Measurements from ENCODE around the gene TGM5.
A peak's percentile ranks its signal among the peaks of the same experiment; 100 is the strongest.
"Not testable (repeated sequence)": the region's sequence is repeated elsewhere in the genome, so short reads cannot be mapped to it uniquely, and the experiment has no call there.

Gene TGM5

DNA sequence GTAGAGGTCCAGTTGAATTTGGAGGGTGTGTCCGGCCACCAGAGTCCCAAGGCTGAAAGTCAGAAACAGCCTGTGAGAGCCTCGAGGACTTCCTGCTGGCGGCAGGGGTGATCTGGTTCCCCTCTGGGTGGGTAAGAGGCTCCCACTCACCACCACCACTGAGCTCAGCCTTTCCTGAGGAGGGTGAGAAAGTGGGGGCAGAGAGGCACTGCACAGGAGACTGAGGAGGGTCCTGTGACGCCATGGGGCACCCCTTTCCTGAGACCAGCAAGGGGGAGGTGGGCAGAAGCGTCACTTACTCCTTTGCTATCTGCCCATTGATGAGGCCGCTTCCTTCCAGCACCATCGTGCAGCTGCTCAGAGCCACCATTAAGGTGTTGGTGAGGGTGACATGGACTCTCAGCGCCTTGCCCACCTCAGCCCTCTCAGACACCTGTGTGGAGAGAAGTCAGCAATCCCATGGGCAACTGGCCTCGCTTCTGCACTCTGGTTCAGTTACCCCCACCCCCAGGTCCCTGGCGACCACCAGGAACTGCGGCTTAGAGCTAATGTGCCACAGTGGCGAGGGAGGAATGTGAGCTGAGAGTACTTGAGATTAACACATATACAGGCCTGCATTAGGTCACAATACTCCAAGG lies 10.0 kb upstream of the TGM5 start:
- no peak overlapping the region for H3K4me3 ChIP-seq (ENCODE audit: low read length)
- no peak for TF ChIP-seq CTCF (conservative IDR thresholded peaks at IDR 0.05; ENCODE audit: low read length)
- no peak for DNase-seq (ENCODE audit: low read depth)

GRCh38 chr15:43275740-43276562 lies 9.2 kb upstream of the TGM5 start:
- DNase-seq (ENCODE audit: low read depth) = no peak
- no peak for TF ChIP-seq CTCF (conservative IDR thresholded peaks at IDR 0.05; ENCODE audit: low read length)
- H3K4me3 ChIP-seq (ENCODE audit: low read length) = no peak overlapping the region

- H3K4me3 ChIP-seq (ENCODE audit: low read length) = no peak overlapping the region
- DNase-seq (ENCODE audit: low read depth) = peak; percentile 5
- no peak for TF ChIP-seq CTCF (conservative IDR thresholded peaks at IDR 0.05; ENCODE audit: low read length)
Measured at GRCh38 chr15:43274136-43274535, 7.4 kb upstream of the TGM5 start.

- no peak for TF ChIP-seq CTCF (conservative IDR thresholded peaks at IDR 0.05; ENCODE audit: low read length)
- no peak for DNase-seq (ENCODE audit: low read depth)
- H3K4me3 ChIP-seq (ENCODE audit: low read length) = no peak overlapping the region
Measured at GRCh38 chr15:43273243-43273642, 6.5 kb upstream of the TGM5 start.

DNA sequence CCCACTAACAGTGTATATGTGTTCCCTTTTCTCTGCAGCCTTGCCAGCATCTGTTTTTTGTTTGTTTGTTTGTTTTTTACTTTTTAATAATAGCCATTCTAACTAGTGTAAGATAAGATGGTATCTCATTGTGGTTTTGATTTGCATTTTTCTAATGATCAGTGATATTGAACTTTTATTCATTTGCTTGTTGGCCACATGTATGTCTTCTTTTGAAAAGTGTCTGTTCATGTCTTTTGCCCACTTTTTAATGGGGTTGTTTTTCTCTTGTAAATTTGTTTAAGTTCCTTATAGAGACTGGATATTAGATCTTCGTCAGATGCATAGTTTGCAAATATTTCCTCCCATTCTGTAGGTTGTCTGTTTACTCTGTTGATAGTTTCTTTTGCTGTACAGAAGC lies 5.2 kb upstream of the TGM5 start:
- not testable (repeated sequence) for DNase-seq (ENCODE audit: low read depth); H3K4me3 ChIP-seq (ENCODE audit: low read length)

DNA sequence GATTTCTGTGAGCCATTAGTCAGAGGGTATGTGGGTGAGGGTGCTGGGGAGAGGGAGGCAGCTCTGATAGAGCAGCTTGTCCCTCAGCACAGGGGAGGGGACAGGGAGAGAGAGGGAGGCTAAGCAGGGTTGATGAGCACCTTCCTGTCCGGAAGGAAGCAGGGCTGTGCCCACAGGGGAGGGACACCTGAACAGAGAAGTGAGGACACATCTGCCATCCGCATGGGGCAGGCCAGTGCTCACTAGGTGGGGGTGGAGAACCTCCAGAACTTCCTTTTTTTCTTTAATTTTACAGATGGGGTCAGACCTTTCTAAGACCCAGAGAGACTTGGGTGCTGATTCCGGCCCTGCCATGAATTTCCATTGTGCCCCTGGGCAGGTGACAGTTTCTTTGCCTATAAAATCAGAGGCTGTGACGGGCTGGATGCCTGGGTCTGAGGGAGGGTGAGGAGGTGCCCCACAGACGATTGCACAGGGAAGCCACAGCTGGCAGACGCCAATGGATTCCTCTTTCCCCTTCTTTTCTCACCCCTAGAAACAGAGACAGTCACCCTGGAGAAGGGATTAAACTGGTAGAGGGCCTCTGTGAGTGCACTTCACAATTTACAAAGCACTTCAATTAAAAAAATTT lies 4.1 kb upstream of the TGM5 start:
- no peak for TF ChIP-seq CTCF (conservative IDR thresholded peaks at IDR 0.05; ENCODE audit: low read length)
- no peak for DNase-seq (ENCODE audit: low read depth)
- no peak overlapping the region for H3K4me3 ChIP-seq (ENCODE audit: low read length)

- TF ChIP-seq CTCF (conservative IDR thresholded peaks at IDR 0.05; ENCODE audit: low read length) = no peak
- no peak overlapping the region for H3K4me3 ChIP-seq (ENCODE audit: low read length)
- DNase-seq (ENCODE audit: low read depth) = no peak
Measured at GRCh38 chr15:43270113-43270665, 3.5 kb upstream of the TGM5 start.

Data from AG10803 (cell line).